Measurements from ENCODE around the gene TMCO2.

The TMCO2 gene

GRCh38 chr1:40258445-40258769, 10.7 kb downstream of the TMCO2 start:
- peak; percentile 89 for DNase-seq

DNA sequence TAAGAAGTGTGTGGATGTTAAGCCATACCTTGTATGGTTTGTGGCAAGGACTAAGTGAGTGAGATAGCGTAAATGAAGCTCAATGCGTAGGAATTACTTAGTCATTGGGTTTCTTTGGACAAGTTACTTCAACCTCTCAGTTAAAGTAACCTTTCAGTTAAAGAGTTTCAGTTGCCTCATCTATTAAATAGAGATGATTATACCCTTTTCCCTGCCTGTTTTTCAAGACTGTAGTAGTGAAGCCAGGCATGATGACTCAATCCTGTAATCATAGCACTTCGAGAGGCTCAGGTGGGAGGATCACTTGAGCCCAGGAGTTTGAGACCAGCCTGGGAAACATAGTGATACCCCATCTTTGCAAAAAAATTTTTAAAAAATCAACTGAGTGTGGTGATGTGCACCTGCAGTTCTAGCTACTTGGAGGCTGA, 16.6 kb downstream of the TMCO2 start:
- DNase-seq = no peak

DNA sequence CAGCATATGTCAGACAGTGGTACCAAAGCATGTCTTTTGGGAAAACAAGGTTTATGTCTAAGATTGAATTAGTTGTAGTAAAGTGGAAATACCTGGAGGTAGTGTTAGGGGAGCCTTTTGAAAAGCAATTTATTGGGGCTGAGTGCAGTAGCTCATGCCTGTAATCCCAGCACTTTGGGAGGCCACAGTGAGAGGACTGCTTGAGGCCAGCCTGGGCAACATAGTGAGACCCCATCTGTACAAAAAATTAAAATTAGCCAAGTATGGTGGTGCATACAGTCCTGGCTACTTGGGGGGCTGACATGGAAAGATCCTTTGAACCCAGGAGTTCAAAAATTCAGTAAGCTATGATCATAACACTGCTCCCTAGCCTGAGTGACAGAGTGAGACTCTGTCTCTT, 17.6 kb downstream of the TMCO2 start:
- no peak for DNase-seq

GRCh38 chr1:40265919-40266318, 18.2 kb downstream of the TMCO2 start:
- DNase-seq = no peak

DNA sequence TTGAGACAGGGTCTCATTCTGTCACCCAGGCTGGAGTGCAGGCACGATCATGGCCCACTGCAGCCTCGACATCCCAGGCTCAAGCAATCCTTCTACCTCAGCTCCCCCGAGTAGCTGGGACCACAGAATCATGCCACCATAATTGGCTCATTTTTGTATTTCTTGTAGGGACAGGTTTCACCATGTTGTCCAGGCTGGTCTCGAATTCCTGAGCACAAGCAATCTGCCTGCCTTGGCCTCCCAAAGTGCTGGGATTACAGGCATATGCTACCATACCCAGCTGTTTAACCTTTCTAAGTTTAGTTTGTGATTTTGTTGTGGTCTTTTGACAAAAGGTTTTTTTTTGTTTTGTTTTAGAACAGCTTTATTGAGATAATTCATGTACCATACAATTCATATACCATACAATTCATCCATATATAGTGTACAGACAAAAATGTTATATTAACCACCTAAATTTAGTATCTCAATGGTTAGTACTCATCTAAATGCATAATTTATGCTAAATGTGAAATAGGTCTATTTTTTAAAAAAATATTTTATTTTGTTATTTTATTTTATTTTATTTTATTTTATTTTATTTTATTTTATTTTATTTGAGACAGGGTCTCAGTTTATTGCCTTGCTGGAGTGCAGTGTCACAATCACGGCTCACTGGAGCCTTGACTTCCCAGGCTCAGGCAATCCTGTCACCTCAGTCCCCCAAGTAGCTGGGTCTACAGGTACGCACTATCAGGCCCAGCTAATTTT, 19.2 kb downstream of the TMCO2 start:
- no peak for DNase-seq

DNA sequence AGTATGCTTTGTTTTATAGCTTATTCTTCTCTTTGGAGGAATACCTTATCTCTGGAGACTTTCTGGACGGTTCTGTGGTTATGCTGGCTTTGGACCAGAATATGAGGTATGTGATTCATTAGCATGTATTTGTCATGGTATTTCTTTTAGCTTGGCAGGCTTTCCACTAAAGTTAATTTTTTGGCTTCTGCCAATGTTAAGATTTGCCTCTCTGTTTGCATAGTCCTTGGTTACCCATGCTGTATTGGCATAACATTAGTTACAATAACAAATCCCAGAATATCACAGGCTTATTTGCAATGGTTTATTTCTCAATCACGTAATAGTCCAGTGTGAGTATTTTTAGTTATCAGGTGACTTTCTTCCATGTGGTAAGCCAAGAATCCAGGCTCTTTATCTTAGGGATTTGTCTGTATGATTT, 20.0 kb downstream of the TMCO2 start:
- DNase-seq = no peak

- DNase-seq = no peak
Measured at GRCh38 chr1:40268211-40268610, 20.5 kb downstream of the TMCO2 start.

DNA sequence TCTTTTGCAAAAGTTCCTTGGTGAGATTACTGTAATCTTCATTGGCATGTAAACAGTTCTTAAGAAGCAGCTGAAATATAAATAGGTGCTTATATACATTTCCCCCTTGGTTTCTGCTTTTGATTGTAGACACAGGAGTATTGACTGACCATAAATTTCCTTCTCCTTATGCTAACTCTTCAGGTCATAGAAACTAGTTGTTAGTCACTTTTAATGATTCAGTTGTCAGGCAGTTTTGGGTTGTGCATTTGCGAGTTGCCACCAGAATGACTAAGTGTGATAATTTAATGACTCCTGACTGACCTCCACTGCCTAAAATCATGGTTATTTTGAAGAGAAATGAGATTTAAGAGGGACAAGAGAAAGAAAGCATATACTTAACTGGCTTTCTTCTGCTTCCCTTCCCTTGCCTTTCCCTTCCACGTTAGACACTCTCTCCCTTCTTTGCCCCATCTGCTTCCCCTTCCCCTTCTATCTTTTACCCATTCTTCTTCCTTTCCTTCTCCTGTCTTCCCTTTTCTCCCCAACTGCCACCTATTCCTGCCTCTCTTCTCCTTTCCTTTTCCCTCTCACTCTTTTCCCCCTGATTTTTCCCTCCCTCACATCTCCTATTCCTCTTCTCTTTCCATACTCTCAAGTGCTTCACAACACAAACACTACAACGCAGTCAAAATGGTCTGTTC, 22.6 kb downstream of the TMCO2 start:
- no peak for DNase-seq

- no peak for DNase-seq
Measured at GRCh38 chr1:40272653-40273213, 25.0 kb downstream of the TMCO2 start.

DNA sequence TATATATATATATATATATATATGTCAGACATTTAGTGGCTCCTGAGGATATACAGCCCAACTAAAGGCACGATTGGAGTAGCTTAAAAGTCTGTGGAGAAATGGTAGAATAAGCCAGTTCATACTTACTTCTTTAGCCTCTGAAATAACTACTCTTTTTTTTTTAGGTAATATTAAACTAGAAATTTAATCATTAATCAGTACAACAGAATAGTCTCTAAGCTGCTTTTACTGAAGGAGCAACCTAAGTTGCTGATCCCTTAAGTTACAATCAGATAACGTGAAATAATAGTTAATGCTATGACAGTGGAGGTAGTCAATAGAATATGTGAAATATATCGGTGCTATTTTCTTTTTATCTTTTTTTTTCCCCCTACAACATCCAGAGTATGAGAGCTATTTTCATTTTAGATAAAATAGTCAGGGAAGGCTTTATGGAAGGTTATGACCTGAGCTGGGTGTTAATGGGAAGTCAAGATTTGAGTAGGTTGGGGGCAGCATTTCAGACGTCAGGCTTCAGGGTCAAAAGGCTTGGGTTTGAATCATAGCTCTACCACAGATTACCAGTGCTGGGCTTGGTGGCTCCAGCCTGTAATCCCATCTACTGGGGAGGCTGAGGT, 25.9 kb downstream of the TMCO2 start:
- DNase-seq = no peak

DNA sequence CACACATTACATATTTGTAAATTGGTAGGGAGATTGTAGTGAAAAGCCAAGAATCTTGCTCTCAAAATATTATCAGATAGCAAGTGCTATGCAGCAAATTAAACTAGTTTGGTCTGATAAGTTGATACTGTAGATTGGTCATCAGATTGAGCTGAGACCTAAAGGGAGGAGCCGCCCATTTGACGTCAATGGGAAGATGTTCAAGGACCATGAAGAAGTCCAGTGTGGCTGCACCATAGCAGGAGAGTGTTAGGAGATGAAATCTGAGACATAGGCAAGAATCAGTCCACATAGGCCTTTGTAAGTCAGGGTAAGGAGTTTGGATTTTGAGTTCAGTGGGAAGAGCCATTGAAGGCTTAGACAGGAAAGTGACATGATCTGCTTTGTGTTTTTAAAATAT, 26.6 kb downstream of the TMCO2 start:
- DNase-seq = no peak

GRCh38 chr1:40276122-40276521, 28.4 kb downstream of the TMCO2 start:
- no peak for DNase-seq

DNA sequence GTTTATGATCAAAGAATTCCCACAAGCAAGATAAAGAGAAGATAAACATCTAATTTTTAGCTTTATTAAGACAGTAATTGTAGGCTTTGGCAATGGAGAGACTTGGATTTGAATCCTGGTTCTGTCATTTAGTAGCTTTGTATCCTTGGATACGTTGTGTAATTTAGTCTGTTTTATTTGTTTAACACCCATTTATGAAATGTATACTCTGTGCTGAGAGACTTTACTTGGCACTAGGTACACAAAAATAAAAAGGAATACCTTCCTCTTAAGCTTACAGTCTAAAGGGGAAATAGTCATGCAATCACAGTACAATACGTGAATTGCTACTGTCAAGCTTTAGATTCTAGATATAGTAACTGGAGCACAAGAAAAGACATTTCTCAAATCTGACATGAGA, 34.1 kb downstream of the TMCO2 start:
- peak; percentile 94 for DNase-seq

DNA sequence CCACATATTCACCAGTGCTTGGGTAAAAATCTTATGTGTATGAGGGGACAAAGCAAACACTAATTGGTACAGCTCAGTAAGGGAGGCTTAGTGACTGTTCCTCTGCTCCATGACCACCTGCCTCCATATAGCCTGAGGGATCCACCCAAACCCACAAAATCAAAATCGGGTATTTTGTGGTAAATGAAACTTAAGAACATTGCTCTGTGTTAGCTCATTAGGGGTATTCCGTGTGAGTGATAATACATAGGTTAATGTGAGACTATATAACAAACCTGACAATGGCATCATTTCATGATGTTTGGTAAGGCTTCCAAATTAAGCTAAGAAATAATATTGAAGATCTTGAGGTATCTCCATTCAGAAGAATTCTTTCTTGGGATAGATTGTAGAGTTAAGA, 43.6 kb downstream of the TMCO2 start:
- DNase-seq = no peak

DNA sequence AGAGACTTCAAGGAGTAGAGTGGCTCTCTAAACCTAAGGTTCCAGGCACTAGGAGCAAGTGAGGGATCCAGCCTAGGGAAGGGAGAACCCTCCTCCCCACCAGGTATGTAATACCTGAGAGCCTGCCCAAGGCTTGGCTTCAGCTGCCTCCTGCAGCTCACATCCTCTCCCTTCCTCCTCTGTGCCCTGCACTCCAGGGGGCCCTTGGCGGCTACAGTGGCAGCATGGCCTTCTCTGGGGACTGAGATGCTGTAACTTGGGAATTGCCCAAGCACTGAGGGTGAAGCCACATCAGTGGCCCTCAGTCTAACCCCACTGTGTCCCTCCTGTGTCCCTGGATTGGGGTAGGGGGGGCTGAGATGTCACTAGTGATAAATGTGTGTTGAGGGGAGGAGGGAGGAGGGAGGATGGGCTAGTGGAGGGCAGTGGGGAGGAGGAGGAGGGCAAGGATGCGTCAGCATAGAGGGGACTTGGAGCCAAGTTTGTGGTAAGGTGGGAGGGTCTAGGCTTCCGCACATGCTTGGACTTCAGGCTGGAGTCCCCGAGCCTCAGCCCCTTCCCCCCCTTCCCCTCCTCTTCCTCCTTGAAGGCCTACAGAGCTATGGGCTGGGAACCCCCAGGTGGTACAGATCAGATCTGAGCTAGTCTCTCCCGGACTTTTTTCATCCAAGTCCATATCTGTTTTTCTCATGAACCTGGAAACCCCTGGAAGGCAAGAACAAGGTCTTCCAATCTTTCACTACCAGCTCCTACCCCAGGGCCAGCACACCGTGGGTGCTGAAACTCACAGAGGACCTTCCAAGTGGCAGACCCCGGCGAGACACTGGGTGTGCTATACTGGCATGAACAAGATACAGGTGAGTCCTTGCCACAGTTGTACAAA, 51.9 kb downstream of the TMCO2 start:
- no peak for DNase-seq

GRCh38 chr1:40300249-40300567, 52.5 kb downstream of the TMCO2 start:
- DNase-seq = no peak

DNA sequence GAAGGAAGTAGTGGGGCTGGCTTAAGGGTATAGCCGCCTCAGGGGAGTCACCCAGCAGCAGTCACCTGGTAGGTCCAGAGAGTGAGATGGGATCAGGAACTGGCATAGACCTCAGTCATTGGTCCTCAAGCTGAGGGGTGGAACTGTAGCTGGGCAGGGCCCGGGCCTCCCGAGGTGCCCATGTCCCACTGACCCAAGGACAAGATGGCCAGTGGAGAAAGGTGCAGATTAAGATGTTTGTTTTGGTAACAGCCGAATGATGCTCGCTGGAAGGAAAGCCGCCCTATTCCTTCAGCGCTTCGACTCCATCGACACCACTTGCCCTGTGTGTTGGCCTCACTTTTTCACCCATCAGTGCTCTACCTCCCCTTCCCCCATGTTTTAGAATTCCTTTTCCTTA, 52.9 kb downstream of the TMCO2 start:
- DNase-seq = no peak

DNA sequence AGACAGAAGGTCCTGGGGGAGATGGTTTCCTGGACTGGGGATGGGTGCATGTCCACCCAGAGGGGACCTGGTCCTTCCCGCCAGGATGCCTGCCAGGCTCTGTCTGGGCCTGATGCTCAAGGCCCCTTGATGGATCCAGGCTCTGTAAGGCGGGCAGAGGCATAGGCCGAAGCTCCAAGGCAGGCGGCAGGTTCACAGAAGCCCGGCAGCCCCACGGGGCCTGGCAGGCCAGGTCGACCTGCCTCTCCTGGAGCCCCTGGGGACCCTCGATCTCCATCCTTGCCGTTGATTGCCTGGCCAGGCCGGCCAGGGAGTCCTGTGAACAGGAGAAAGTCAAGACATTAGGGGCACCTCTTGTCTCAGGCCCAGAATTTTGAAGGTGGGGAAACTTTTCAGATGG, 53.3 kb downstream of the TMCO2 start:
- DNase-seq = no peak

Measured in NCI-H748 treated with DMSO at 0.1 percent for 48 hours (cell line).